Activated T-helper 1 cell treated with anti-CD3 and anti-CD28 coated beads, Interleukin-2, amount 50 U/mL, for 16 hours (primary cell): ENCODE results near the gene ECSCR.
A peak's percentile ranks its signal among the peaks of the same experiment; 100 is the strongest.

ENCODE experiments used
- DNase-seq, 2 donors: peaks; one replicate each; pipeline ENCODE4 v3.0.0-alpha.2; 2020; ENCODE audit warnings: low read depth in 1 of 2, low spot score in 1 of 2

Gene ECSCR

GRCh38 chr5:139474890-139475791 is 12.6 kb upstream of the ECSCR start:
- DNase-seq: no peak

DNA sequence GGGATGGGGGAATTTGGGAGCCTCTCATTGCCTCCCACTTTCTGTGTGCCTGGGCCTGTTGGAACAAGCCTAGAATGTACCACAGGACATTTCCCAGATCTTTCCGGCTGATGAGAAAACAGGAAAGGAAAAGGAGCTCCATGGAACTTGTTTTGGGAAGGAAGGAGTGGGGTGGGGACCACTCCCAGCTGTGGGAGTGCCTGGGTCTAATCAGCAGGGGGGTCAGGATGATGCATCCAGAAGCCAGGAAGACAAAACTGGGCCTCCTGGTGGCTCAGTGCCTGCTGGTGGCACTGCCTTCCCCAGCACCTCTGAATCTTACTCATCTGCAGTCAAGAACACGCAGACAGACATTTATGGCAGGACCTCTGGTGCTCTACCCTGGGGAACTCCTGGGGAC is 11.0 kb upstream of the ECSCR start:
- DNase-seq: no peak

GRCh38 chr5:139473105-139473504 is 10.6 kb upstream of the ECSCR start:
- no peak for DNase-seq

DNA sequence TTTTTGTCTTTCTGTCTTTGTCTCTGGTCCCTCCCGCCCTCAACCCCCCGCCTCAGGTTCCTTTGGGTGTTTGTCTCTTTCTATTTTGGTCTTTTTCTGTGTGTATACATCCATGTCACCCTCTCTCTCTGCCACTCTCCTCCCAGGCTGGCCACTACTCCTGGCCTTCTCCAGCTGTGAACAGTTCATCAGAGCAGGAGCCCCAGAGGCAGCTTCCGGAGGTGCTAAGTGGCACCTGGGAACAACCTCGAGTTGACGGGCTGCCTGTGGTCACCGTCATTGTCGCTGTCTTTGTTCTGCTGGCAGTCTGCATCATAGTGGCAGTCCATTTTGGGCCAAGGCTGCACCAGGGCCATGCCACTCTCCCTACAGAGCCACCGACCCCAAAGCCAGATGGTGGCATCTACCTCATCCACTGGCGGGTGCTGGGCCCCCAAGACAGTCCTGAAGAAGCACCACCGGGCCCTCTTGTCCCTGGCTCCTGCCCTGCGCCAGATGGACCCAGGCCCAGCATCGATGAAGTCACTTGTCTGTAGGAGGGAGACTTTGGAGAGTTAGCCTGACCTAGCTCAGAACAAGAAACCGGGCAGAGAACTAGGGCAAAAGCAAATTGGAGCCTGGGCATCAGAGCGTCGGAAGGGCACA is 10.0 kb upstream of the ECSCR start:
- DNase-seq: no peak

- no peak for DNase-seq
Measured at GRCh38 chr5:139470821-139471300, 8.3 kb upstream of the ECSCR start, which contains the start of gene SMIM33. TSS of gene SMIM33 (plus strand) at chr5:139471004. CDS start at chr5:139471122, 118 bp downstream.

DNA sequence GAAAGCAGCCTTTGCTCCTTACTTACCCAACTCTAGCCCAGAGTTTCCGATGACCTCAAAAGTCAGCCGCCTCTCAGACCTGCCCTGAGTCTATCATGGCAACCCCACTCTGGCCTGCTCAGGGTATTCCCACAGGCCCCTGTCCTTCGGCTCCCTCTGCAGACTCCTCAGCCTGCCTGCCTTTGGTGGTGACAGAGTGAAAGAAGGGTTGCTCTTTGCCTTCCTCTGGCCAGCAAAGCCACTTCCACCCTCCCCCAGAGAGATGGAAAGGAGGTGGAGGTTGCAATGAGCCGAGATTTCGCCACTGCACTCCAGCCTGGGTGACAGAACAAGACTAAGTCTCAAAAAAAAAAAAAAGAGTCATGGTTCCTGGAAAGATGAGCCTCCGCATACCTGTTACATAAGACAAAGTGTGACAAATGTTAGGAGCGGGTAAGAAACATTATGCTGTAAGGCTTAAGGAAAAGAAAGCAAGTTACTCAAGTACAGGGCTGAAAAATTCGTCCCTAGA is 5.9 kb upstream of the ECSCR start:
- DNase-seq: no peak

GRCh38 chr5:139461698-139462097 is 845 bp downstream of the ECSCR start:
- no peak for DNase-seq

- DNase-seq: no peak
Measured at GRCh38 chr5:139461176-139461575, 1.4 kb downstream of the ECSCR start.

- DNase-seq: no peak
Measured at GRCh38 chr5:139460455-139460854, 2.1 kb downstream of the ECSCR start.

DNA sequence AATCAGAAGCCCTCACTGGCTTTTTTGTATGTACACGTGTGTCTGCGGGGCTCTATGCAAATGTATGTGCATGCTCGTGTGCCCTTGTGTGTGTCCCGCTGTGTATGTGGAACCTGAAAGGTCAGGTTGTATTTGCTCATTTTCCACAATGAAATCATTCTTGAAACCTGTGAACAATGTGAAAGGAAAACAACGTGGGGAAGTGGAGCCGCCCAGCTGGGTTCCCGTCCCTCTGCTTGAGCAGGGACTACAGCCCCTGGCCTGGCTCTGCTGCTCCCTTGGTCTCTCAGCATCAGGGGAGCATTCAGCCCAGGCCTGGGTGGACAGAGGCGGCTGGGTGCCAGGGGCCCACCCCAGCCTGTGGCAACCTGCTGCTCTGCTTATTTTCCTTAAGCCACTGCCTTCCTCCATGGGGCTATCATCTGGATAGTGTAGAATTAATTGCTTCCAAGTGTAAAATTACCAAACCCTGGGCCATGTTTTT is 3.0 kb downstream of the ECSCR start:
- no peak for DNase-seq

- DNase-seq: peak; percentile 55 to 61
Measured at GRCh38 chr5:139458580-139459407, 3.7 kb downstream of the ECSCR start.

GRCh38 chr5:139457653-139458306 is 4.8 kb downstream of the ECSCR start:
- no peak for DNase-seq

DNA sequence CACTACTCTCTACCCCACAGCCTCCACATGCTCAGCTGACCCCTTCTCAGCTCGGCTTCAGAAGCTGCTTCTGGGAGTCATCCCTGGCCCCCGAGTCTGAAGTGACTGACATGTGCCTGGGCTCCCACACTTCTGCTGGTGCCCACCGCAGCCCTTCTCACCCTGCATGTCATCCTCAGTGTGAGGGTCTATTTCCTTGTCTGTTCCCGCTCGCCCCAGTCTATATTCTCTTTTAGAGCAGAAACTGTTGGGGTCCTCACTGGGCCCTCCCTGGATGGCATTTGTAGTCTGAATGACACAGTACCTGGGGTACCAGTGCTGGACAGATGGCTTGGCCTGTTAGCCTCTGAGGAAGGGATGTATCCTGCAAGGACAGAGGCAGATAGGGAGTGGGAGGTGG is 5.3 kb downstream of the ECSCR start:
- DNase-seq: no peak

DNA sequence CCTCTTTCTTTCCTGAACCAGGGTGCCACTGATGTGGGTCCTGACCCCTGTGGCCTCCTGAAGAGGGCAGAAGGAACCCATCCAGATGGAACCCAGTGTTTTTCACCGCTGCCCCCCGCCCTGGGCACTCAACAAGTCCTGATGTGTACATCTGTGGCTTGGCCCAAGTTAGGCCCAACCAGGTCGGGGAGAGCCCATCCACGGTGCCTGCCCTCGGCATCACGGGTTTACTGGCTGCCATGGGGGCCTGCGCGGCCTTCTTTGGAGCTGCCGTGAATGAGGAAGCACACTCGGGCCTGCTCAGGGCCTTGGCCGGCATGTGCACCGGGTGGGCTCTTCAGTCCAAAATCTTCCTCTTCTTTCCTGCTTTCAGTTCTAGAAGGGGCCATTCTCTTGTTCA is 5.8 kb downstream of the ECSCR start:
- DNase-seq: no peak

- DNase-seq: no peak
Measured at GRCh38 chr5:139454568-139455290, 7.8 kb downstream of the ECSCR start.

GRCh38 chr5:139453683-139454567 is 8.6 kb downstream of the ECSCR start:
- no peak for DNase-seq

- no peak for DNase-seq
Measured at GRCh38 chr5:139451878-139452660, 10.5 kb downstream of the ECSCR start.

DNA sequence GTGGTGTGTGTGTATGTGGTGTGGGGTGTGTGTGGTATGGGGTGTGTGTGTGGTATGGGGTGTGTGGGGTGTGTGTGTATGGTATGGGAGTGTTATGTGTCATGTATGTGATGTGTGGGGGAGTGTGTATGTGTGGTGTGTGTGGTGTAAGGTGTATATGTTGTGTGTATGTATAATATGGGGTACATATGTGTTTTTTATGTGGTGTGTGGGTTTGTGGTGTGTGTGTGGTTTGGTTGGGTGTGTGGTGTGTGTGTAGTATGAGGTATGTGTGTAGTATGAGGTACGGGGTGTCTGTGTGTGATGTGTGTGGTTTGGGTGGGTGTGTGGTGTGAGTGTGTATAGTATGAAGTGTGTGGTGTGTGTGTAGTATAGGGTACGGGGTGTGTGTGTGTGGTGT is 11.4 kb downstream of the ECSCR start:
- no peak for DNase-seq
